ENCODE measurements around the gene C9orf152.
"Not testable (repeated sequence)": the region's sequence is repeated elsewhere in the genome, so short reads cannot be mapped to it uniquely, and the experiment has no call there.

Gene C9orf152

DNA sequence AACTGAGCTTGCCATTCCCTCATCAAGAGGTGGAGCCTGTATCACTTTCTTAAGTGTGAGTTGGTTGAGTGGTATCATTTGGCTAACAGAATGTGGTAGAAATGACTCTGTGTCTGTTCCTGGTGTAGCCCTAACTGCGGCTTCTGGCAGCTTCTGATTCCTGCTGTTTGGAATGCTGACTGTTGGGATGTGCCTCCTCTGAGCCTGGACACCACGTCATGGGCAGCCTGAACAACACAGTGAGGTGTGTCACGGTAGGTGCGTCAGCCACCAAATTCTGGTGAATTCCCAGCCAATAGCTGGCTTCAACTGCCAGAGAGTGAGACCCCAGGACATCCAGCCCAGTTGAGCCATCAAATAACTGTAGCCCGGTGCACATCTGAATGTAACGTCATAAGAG is 6.1 kb upstream of the C9orf152 start:
- DNase-seq = no peak

DNA sequence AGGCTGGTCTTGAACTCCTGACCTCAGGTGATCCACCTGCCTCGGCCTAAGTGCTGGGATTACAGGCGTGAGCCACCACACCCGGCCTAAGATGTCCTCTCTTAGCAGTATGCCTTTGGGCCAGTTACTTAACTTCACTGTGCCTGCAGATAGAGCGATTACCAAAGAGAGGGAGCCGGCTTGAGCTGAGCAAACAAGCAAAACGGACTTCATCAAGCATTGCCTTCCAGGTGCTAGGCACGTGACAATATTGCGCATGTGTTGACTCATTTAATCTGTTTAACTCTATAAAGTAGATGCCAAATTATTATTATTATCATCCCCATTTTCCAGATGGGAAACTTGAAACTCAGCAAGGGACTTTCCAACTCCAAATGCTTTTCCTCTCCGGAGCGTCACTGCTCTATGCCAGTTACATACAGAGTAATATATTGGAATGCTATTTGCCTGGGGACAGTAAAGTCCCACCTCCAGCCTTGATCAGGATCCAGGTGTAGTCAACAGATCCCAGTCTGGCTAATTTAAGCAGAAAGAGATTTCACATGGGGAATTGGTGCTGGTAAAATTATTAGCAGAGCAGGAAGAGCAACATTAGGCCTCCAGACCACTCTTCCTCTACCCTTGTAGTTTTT is 5.6 kb upstream of the C9orf152 start:
- no peak for DNase-seq

DNA sequence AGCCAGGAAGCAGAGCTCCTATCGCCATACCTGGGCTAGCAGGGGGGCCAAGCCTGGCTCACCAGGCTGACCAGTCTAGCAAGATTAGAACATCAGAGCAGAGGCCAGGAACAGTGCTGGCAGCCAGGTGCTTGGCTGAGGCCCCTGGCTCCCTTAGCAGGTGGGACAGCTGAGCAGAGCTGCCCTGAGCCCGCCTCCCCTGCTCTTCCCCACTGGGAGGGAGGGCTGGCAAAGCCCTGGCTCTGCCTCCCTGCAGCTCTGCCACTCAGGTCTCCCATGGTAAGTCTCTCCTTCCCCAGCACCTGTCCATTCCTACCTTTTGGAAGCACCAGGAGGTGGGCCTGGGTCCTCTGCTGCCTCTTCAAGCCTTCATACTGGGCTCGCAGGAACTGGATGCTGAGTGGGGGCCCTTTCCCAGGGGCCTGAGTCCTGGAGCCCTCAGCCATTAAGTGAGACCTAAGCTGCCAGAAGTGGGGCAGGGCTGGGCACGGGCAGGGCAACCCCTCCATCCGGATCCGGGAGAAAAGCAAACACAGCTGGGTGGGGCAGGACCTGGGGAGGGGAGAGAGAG is 803 bp downstream of the C9orf152 start:
- DNase-seq = no peak

DNA sequence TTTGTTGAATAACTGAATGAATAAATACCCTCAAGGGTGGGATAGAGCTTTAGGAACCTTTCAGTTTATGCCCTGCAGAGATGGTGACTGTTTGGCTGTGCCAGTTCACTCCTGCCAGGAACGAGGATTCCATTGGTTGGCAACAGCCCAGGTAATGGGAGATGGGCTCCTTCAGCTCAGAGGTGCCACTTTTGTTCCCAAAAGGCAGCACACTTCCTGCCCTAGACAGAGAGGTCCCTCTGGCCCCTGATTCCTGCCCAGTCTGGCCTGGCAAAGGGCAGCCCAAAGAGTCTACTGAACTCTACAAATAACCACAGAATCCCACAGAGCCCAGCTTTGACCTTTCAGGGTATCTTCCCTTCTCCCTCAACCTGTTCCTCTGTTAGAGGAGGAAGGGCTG is 1.6 kb downstream of the C9orf152 start:
- no peak for DNase-seq

DNA sequence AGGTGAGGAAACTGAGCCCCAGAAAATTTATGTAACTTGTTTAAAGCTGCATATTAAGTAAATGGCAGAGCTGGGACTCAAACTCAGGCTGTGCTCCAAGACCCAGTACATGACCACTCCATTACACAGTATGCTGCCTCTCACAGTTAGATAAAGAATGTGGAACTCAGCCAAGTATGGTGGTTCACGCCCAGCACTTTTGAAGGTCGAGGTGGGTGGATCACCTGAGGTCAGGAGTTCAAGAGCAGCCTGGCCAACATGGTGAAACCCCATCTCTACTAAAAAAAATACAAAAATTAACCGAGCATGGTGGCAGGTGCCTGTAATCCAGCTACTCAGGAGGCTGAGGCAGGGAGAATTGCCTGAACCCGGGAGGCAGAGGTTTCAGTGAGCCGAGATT is 2.3 kb downstream of the C9orf152 start:
- not testable (repeated sequence) for DNase-seq

DNA sequence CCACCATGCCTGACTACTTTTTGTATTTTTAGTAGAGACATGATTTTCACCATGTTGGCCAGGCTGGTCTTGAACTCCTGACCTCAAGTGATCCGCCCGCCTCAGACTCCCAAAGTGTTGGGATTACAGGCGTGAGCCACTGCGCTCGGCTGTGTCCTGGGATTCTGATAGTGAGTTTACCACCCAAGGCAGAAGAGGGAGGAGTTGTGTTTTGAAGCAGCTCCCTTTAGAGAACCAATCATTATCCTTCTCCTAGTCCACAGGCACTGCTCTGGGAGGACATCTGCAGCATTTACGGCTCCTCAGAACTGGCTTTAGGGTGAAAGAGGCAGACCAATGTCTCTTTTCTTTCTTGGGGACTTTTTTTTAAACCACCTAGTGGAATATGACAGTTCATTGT is 5.7 kb downstream of the C9orf152 start:
- DNase-seq = no peak

DNA sequence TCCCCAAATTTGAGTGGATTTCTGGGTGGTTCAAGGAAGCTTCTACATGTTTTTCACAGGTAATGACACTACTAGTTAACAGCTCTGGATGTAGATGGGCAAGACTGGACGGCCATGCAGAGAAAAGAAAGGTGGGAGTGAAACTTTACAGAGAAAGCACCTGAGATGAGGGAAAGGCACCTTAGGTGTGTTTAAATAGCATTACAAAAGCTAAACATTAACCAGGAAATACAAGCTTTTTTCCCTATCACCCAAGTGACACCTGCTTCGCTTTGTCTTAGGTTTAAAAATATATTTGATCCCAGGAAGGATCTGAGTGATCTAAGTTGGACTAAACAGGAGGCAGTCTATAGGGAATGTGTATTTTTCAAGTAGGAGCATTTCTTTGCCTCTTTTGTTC is 8.3 kb downstream of the C9orf152 start:
- DNase-seq = no peak

DNA sequence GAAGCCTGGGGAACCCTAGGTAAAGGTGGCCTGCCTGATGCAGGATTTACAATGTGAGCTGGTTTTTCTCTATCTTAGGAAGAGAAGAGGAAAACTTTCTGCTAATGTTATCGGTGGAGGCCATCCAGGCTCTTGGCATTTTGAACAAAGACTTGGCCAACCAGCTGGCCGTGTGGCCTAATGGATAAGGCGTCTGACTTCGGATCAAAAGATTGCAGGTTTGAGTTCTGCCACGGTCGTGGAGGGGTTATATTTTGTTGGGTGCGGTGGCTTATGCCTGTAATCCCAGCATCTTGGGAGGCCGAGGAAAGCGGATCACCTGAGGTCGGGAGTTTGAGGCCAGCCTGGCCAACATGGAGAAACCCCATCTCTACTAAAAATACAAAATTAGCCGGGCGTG is 9.6 kb downstream of the C9orf152 start:
- DNase-seq = no peak

DNA sequence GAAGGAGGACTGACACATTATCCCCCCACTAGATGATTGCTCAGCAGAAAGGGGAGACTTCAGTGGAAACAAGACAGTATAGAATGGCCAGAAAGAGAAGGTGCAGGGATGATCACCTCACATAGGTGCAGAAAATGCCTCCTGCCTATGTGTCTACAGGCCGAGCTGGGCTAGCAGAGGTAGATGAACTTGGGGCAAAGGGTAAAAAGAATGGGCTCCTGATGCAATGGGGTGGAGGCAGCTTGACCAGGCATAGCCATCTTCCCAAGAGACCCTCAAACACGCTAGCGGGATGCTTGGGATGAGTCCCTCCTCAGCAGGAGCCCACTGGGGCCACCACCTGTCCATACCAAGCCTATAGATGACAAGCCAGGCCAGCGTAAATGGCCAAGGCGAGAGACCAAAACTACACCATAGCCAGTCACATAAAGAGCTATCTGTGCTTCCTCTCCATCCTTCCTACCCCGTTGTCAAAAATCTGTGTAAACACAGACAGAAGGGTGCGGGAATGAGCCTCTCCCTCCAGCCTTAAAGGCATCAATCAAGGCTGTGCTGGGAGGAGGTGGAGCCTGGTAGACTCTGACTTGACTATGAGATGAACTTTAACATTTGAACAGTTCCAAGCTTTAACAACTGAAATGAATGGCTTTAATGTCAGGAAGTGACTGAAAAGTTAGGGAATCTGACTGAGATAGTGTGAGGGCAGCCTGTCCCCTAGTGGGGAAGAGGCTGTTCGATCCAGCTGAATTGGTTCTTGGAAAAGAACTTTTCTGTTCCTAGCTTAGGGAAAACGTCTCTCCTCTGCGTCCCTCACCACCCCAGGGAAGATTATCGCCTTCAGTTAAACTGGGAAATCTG is 10.4 kb downstream of the C9orf152 start:
- no peak for DNase-seq

DNA sequence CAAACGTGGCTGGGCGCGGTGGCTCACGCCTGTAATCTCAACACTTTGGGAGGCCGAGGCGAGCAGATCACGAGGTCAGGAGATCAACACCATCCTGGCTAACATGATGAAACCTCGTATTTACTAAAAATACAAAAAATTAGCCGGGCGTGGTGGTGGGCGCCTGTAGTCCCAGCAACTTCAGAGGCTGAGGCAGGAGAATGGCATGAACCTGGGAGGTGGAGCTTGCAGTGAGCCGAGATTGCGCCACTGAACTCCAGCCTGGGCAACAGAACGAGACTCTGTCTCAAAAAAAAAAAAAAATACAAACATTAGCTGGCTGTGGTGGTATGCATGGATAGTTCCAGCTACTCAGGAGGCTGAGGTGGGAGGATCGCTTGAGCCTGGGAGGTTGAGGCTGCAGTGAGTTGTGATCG is 11.9 kb downstream of the C9orf152 start:
- DNase-seq = not testable (repeated sequence)

DNA sequence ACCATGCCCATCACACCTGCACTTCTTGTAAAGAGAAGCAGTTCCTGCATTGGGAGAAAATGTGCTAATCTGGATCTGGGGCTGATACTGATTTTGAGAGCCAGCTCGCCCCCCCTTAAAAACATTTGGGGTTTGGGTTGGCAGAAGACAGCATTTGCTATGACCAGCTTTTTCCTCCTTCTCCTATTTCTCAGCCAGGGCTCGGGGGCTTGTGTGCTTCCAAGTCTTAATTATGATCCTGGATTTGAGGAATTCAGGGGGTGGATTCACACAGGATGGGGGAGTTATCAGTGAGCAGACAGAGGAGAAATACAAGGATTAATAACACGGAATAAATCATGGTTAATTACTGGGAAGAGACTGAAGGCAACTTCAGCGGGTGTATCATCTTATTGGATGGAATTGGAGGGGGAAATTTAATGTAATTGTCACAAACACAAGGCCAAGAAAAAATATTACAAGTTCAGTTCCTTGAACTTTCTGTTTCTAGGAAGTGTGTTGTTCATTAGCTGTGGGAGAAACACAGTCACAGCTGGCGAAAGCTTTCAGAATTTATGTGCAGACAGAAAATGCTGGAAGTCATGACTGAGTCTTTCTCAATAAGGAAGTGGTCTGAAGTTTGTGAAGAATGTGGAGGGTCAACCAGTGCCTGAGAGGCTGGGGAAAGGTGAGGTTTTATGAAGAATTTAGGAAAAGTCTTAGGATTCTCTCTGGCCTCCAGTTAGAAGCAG is 15.3 kb downstream of the C9orf152 start:
- no peak for DNase-seq

DNA sequence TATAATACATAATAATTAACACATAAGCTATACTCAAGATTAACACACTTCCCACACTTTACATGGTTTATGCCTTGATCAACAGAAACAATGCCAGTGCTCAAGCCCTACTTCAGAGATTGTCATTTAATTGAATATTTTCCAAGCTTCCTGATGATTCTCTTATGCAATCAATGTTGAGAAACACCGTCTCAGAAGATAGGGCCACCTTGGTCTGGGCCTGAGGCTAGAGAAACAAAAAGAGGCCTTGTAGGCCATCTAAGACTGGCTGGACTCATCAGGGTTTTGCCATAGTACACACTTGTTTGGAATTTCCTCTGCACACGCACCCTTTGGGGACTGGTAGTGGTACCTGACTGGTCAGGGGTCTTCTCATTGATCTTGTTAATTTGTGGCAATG is 16.3 kb downstream of the C9orf152 start:
- no peak for DNase-seq

DNA sequence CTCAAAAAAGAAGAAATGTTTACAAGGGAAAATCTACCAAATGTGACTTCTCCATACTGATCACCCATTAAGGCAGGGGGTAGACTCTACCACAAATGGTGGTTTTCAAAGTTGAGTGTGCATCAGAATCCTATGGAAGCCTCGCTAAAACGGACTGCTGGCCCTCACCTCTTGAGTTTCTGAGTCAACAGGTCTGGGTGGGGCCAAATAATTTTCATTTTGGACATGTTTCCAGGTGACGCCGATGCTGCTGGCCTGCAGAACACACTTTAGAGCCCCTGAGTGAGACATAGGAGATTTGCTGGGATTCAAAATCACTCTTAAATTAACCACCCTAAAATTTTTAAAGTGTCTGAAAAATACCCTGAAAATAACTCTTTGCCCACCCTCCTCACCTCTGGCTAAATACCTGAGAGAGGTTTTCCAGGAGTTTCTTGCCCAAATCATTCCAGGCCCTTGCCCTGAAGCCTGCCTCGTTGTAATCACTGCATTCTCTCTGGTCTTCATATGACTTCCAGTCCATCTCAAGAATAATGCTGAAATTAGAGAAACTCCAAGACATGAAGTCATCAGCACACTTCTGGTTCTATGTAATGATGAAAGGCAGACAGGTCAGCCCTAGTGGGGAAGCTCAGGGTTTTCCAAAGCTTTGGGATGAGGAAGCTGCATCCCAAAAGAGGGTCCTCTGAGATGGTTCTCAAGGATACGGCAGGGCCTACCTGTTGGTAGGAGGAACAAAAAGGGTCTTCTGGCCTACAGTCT is 18.2 kb downstream of the C9orf152 start:
- no peak for DNase-seq

DNA sequence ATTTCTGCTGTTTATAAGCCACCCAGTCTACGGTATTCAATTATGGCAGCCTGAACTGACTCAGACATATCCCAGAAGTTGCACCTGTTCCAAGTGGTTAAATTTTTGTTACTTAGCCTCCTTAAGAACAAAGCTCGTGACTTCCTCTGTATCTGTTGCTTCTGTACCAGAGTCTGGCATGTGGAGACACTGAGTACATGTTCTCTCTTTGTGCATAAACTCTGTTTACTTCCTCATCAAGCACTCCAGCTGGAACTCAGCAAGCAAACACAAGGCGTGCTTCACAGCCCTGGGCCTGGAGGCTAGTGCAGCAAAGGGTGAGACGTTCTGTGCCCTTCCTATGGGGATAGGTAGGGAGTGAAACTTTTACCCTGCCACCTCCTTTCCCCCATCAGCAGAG is 19.0 kb downstream of the C9orf152 start:
- DNase-seq = no peak

DNA sequence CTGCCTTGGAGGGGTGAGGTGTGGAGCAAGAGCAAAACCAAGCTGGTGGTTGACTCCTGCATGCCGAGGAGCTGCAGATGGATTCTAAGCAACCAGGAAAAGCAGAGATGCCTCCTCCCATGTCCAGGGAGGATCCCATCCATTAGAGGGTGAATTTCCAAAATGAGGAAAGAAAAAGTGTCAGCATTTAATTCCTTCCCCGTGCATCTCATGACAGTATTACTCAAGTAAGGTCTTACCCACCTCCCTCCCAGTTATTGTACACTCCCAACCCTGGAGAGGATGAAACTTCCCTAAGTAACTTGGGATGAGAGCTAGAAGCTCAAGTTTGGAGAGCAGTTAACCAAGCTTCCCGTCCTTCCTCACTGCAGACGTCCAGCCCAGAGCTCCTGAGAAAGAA is 19.9 kb downstream of the C9orf152 start:
- no peak for DNase-seq

DNA sequence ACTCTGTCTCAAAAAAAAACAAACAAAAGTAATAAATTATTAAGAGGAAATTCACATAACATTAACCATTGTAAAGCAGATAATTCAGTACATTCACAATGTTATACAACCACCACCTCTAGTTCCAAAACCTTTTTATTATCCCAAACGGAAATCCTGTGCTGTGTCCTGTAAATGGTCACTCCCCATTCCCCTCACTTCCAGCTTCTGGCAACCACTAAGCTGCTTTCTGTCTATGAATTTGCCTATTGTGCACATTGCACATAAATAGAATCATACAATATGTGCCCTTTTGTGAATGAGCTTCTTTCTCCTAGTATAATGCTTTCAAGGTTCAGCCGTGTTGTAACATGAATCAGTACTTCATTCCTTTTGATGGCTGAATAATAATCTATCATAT is 20.8 kb downstream of the C9orf152 start:
- no peak for DNase-seq

DNA sequence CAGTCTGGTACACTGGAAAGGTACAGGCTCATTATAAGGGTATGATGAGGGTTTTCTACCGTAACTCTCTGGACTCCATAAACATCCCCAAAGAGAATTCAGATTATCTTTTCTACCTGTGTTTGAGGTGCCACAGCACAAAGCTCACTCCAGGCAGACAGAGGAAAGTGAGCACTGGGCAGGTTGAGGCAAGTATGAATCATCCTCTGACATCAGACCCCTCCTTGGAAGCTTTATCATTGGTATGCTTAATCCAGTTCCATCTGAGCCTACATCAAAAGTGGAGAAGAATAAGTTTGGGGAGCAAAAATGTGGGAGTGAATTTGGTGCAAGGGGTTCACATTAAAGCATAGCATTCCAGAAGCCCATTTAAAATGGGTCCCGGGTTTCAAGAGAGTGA is 21.7 kb downstream of the C9orf152 start:
- no peak for DNase-seq

DNA sequence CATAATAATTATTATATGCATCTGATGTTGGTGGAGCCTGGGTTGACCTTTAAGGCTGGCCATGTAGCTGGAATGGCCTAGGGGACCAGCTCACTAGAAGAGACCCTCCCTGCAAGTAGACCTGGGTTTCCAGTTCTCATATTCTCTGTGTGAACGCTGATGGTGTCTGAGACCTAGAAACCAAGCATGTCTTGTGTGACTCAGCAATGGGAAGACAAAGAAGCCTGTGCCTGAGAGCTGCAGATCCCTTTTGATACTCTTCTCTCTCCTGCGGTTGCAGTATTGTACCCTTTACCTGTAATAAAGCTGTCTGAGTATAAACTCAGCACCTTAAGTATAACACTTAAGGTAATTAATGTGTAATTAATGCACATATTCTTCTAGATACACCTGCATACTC is 22.2 kb downstream of the C9orf152 start:
- no peak for DNase-seq

DNA sequence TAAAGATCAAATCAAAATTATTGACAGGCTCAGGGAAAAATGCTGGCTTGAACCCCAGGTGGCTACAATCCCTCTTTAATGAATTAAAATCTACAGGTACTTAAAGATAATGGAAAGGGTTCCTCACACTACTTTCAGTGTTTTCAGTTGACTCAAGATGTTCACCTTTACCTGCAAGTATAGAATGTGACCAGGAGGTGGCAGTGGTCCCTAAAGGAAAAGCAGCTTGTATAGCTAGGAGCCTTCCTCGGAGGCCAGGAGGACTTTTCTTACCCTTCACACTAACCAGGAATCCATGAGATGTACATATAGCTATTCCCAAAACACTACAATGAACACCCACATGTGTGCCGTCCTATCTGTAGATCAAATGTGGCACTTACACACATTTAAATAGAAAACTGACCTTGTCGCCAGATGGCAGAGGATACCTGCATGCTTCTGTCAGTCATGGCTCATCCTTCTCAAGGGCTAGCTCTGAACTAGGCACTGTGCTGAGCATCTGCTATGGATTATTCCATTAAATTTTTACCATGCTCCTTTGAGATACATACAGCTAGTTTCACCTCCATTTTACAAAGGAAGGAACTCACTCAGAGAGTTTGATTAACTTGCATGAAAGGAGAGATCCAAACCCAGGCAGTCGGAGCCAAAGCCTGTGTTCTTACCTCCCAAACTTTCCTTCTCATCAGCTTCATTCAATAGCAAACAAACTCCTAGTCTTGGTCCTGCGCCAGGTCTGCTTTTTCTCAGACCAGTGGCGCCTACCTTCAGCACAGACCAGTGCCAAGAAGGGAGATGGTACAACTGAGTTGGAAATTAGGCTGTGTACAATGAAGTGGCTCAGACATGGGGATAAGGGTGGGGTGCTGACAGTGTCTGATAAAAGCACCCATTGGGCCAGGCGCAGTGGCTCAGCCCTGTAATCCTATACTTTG is 24.5 kb downstream of the C9orf152 start:
- DNase-seq = no peak

DNA sequence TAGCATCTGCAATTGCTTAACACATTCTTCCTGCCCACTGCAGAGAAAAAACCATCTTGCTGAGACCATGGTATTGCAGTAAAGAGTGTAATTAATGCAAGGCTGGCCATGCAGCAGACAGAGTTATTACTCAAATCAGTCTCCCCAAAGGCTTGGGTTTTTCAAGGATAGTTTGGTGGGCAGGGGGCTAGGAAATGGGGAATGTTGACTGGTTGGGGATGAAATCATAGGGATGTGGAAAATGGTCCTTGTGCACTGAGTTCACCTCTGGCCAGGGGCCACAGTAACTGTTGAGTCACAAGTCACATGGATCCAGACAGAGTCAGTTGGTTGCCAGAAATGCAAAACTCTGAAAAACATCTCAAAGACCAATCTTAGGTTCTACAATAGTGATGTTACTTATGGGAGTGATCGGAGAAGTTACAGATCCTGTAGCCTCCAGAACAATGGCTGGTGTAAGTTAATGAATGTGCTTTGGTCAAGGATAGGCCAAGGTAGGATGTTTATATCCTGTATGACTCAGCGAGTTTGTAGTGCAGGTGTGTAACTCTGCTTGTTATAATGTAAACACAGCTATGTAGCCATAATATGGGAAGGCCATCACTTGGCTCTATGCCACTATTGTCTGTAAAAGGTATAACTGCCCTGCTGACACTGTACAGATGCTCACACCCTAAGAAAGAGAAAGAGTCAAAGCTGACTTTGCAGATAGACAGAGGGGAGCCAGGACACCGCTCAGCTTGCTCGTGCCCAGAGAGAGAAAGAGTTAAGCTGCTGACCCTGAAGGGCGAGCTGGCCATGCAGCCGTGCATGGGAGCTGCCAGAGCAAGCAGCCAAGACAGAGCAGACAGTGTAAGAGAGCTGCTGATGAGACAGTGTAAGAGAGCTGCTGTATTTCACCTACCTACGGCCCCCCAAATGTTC is 27.2 kb downstream of the C9orf152 start:
- no peak for DNase-seq

DNA sequence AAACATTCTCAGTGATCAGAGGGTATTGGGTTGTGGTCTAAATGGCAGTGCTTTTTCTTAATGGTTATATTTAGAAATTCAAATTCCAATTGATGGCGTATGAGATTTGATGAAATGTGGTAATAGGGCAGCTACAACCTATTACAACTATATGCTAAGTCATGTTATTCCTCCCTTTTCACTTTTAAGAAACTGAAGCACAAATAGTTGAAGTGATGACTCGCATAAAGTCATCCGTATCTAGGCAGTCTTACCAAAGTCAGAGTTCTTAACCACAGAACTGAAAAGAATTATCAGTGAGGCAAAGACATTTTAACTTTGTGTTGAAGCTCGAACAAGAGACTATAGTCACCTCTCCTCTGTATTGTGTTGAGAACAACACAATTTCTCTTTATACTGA is 28.2 kb downstream of the C9orf152 start:
- no peak for DNase-seq
